Suprapubic skin (tissue), 4 donors: ENCODE data around the gene SPPL3.

Experiments
- POLR2A ChIP-seq, 2 donors: fragments of 450-650 bp; IDR thresholded peaks; one replicate each; pipeline ENCODE4 v1.6.1; 2017; ENCODE audit warnings: antibody characterized with exemption in 2 of 2, mild to moderate bottlenecking in 2 of 2, moderate library complexity in 2 of 2
- POLR2AphosphoS5 ChIP-seq, 3 donors: sonication (generic); formaldehyde crosslinking; IDR thresholded peaks; one replicate each; pipeline ENCODE4 v1.6.1; 2017; ENCODE audit warnings: antibody characterized with exemption in 3 of 3

DNA sequence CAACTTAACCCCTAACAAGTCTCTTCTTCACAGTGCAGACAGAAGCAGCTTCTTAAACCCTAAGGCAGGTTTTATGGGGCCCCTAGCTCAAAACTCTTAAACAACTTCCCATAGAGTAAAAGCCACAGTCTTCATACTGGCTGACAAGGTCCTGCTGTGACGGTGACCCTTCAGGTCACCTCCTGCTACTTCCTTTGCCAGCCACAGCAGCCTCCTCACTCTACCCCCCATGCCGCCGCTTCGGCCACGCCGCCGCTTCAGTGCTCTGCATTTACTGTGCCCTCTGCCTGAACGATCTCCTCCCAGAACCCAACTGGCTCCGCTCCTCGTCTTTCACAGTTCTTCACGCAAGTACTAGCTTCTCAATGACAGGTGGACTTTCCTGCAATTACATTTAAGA is 133.1 kb downstream of the SPPL3 start:
- TF ChIP-seq POLR2AphosphoS5 (IDR thresholded peaks at IDR 0.05), result no peak
- no peak for TF ChIP-seq POLR2A (IDR thresholded peaks at IDR 0.05)
